HEK293T (cell line): ENCODE measurements around the gene KLK1.

Source experiments
- CTCF ChIA-PET: fragments of 350-600 bp; formaldehyde crosslinking; extraction: SDS; loops from one replicate; lab custom pipeline; 2021; ENCODE audit warnings: antibody characterized with exemption, inconsistent platforms; lab: Yijun Ruan, JAX
- POLR2A ChIA-PET: fragments of 350-600 bp; formaldehyde crosslinking; extraction: SDS; loops from one replicate; lab custom pipeline; 2020; ENCODE audit warnings: antibody characterized with exemption, inconsistent platforms; lab: Yijun Ruan, JAX
- DNase-seq: peaks from one replicate; pipeline ENCODE4 v3.0.0; 2012; ENCODE audit warnings: mixed read lengths; ENCODE audit errors: extremely low spot score
- ARNT ChIP-seq: fragments of 450-650 bp; IDR thresholded peaks from 2 replicates; pipeline ENCODE4 v1.6.1; 2017; ENCODE audit warnings: mild to moderate bottlenecking
- BHLHE40 ChIP-seq: fragments of 450-650 bp; IDR thresholded peaks from 2 replicates; pipeline ENCODE4 v1.6.1; 2016; ENCODE audit warnings: mild to moderate bottlenecking, moderate library complexity, borderline replicate concordance
- CTBP1 ChIP-seq: fragments of 450-650 bp; IDR thresholded peaks from 2 replicates; pipeline ENCODE4 v1.6.1; 2016; ENCODE audit warnings: borderline replicate concordance
- ELF4 ChIP-seq: fragments of 450-650 bp; IDR thresholded peaks from 2 replicates; pipeline ENCODE4 v1.6.1; 2017; ENCODE audit warnings: antibody characterized with exemption
- FOXA1 ChIP-seq: fragments of 450-650 bp; IDR thresholded peaks from 2 replicates; pipeline ENCODE4 v1.6.1; 2016; ENCODE audit warnings: mild to moderate bottlenecking
- FOXK2 ChIP-seq: fragments of 450-650 bp; IDR thresholded peaks from 2 replicates; pipeline ENCODE4 v1.6.1; 2016; ENCODE audit warnings: mild to moderate bottlenecking
- FOXM1 ChIP-seq: fragments of 450-650 bp; IDR thresholded peaks from 2 replicates; pipeline ENCODE4 v1.6.1; 2017; ENCODE audit warnings: mild to moderate bottlenecking, borderline replicate concordance
- HDGF ChIP-seq: fragments of 450-650 bp; IDR thresholded peaks from 2 replicates; pipeline ENCODE4 v1.6.1; 2017; ENCODE audit warnings: antibody characterized with exemption, borderline replicate concordance
- L3MBTL2 ChIP-seq: fragments of 450-650 bp; conservative IDR thresholded peaks from 2 replicates; pipeline ENCODE4 v1.6.1; 2016; ENCODE audit warnings: mild to moderate bottlenecking
- LEF1 ChIP-seq: fragments of 450-650 bp; IDR thresholded peaks from 2 replicates; pipeline ENCODE4 v1.6.1; 2017; ENCODE audit warnings: mild to moderate bottlenecking, borderline replicate concordance
- NFRKB ChIP-seq: fragments of 450-650 bp; IDR thresholded peaks from 2 replicates; pipeline ENCODE4 v1.6.1; 2016; ENCODE audit warnings: mild to moderate bottlenecking, moderate library complexity
- PKNOX1 ChIP-seq: fragments of 450-650 bp; IDR thresholded peaks from 2 replicates; pipeline ENCODE4 v1.6.1; 2016
- SP1 ChIP-seq: fragments of 450-650 bp; IDR thresholded peaks from 2 replicates; pipeline ENCODE4 v1.6.1; 2017
- SUZ12 ChIP-seq: fragments of 450-650 bp; IDR thresholded peaks from 2 replicates; pipeline ENCODE4 v1.6.1; 2016; ENCODE audit warnings: mild to moderate bottlenecking
- TARDBP ChIP-seq: fragments of 450-650 bp; IDR thresholded peaks from 2 replicates; pipeline ENCODE4 v1.6.1; 2016
- ZNF384 ChIP-seq: fragments of 450-650 bp; IDR thresholded peaks from 2 replicates; pipeline ENCODE4 v1.6.1; 2016

Gene KLK1

DNA sequence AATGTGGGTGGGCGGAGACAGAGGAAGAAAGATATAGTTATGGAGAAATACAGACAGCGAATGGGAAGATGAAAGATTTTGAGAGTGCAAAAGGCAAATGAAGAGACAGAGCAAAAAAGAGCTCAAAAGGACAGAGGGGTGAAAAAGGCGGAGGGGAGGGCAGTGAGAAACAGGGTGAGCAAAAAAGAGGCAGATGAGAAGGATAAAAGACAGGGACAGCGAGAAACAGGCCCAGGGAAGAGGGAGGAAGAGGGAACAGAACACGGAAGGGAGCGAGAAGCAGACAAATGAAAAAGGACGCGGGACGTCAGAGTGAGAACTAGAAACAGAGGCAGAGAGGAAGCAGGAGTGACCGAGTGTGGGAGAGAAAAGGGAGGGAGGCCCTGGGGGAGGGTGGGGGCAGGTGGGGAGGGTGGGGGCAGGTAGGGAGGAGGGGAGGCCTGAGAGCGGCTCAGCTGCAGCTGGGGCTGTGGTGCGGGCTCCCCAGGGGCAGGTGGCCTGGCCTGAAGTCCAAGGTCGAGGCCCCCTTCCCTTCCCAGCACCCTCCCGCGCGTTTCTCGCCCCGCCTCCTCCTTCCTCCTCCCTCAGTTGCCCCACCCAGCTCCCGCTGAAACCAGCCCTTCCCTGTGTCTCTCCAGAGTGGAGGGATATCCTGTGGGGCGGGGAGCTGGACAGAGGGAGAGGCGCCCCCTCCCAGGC is 2.9 kb downstream of the KLK1 start:
- POLR2A ChIA-PET = interaction anchor here (2.6 kb wide), 1 partner anchor 16 kb away, joined by 16 read pairs; no protein-coding TSS in a partner anchor
- CTCF ChIA-PET = interaction anchor here (0.6 kb wide), 1 partner anchor 25 kb away, joined by 3 read pairs; no protein-coding TSS in a partner anchor
- no peak for DNase-seq
- TF ChIP-seq HDGF = no peak
- TF ChIP-seq FOXM1 = no peak
- no peak for TF ChIP-seq LEF1
- no peak for TF ChIP-seq SP1
- no peak for TF ChIP-seq L3MBTL2
- TF ChIP-seq PKNOX1 = no peak
- TF ChIP-seq BHLHE40 = no peak
- no peak for TF ChIP-seq NFRKB
- no peak for TF ChIP-seq SUZ12
- no peak for TF ChIP-seq TARDBP
- TF ChIP-seq ARNT = no peak
- no peak for TF ChIP-seq ZNF384
- no peak for TF ChIP-seq CTBP1
- no peak for TF ChIP-seq ELF4
- TF ChIP-seq FOXK2 = no peak
- TF ChIP-seq FOXA1 = no peak

DNA sequence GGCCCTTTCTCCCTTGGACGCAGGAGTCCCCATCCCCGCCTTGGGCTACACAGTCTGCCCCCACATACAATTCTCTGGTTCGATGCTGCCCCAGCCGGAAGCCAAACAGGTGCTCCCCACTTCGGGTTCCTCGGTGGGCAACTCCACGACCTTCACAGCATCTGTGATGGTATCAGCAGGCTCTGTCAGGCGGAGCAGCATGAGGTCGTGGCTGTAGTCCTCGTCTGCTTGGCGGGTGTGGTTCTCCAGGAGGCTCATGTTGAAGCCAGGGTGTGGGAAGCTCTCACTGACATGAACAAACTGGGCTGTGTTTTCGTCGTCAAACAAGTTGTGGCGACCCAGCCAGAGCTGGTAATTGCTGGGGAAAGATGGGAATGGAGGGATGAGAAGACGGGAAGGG is 3.5 kb downstream of the KLK1 start:
- POLR2A ChIA-PET = interaction anchor here (1.2 to 2.6 kb wide), 2 partner anchors 16 to 23 kb away, joined by 3 to 16 read pairs; no protein-coding TSS in a partner anchor
- TF ChIP-seq L3MBTL2 = no peak
- no peak for TF ChIP-seq ARNT
- no peak for TF ChIP-seq FOXM1
- TF ChIP-seq NFRKB = no peak
- TF ChIP-seq SUZ12 = no peak
- no peak for TF ChIP-seq FOXK2
- no peak for TF ChIP-seq SP1
- TF ChIP-seq CTBP1 = no peak
- TF ChIP-seq TARDBP = no peak
- no peak for TF ChIP-seq LEF1
- no peak for TF ChIP-seq FOXA1
- no peak for DNase-seq
- CTCF ChIA-PET = no interaction called here

DNA sequence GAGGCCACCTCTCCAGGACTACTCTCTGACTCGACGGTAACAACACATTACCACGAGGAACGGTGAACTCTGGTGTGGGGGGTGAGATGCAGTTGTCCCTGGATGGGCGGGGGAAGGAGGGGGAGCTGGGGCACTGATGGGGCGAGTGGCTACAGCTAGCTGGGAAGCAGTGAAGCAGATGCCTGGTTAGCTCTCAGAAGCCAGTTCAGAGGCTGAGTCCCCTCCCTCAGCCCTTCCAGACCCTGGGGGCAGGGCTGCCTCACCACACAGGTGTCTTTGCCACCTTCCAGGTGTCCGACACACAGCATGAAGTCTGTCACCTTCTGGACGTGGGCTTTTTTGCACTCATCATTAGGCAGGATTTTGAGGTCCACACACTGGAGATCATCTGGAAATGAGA is 4.0 kb downstream of the KLK1 start:
- CTCF ChIA-PET = no interaction called here
- TF ChIP-seq FOXA1 (no peak), PKNOX1 (no peak), LEF1 (no peak), NFRKB (no peak), SUZ12 (no peak), TARDBP (no peak), CTBP1 (no peak), SP1 (no peak), BHLHE40 (no peak), FOXM1 (no peak), ARNT (no peak), FOXK2 (no peak), HDGF (no peak), ZNF384 (no peak), L3MBTL2 (no peak)
- DNase-seq = no peak
- POLR2A ChIA-PET = interaction anchor here (1.2 to 2.6 kb wide), 2 partner anchors 15 to 23 kb away, joined by 3 to 16 read pairs; no protein-coding TSS in a partner anchor

- no peak for DNase-seq
- ChIA-PET POLR2A (interaction anchor here (1.2 kb wide), 1 partner anchor 22 kb away, joined by 3 read pairs; no protein-coding TSS in a partner anchor), CTCF (interaction anchor here (0.6 kb wide), 1 partner anchor 821 kb away, joined by 3 read pairs; no protein-coding TSS in a partner anchor)
- TF ChIP-seq SP1 (no peak), FOXK2 (no peak), BHLHE40 (no peak), ZNF384 (no peak), FOXM1 (no peak), SUZ12 (no peak), FOXA1 (no peak), NFRKB (no peak), ARNT (no peak), CTBP1 (no peak), PKNOX1 (no peak), ELF4 (no peak), HDGF (no peak), L3MBTL2 (no peak)
These were observed 4.6 kb downstream of the KLK1 start for GRCh38 chr19:50818859-50819472.

- ChIA-PET CTCF (interaction anchor here (0.6 kb wide), 1 partner anchor 822 kb away, joined by 3 read pairs; no protein-coding TSS in a partner anchor), POLR2A (no interaction called here)
- no peak for TF ChIP-seq BHLHE40
- TF ChIP-seq LEF1 = no peak
- TF ChIP-seq ZNF384 = no peak
- TF ChIP-seq TARDBP = no peak
- TF ChIP-seq L3MBTL2 = no peak
- TF ChIP-seq HDGF = 0 out of 2 replicates have a peak, but pooled peaks have one; percentile 29
- TF ChIP-seq FOXM1 = no peak
- TF ChIP-seq SP1 = no peak
- DNase-seq = peak; percentile 91
These were observed 5.4 kb downstream of the KLK1 start for GRCh38 chr19:50817941-50818858.
